Retinal pigment epithelial cell (primary cell): ENCODE results near the gene SMC4.
"Not testable (repeated sequence)": the region's sequence is repeated elsewhere in the genome, so short reads cannot be mapped to it uniquely, and the experiment has no call there.

Source experiments
- DNase-seq: peaks from one replicate; pipeline ENCODE4 v3.0.0-alpha.2; 2010; ENCODE audit warnings: low read depth
- H3K4me3 ChIP-seq: 2 replicates; pipeline ENCODE4 v1.5.1; 2011; ENCODE audit warnings: mild to moderate bottlenecking, low read length, control low read depth, moderate library complexity
- TF ChIP-seq, protein P1 (sequence below): conservative IDR thresholded peaks from 2 replicates; pipeline ENCODE4 v1.5.1; 2011; ENCODE audit warnings: low read depth, low read length, control low read depth, inconsistent platforms

The SMC4 gene

DNA sequence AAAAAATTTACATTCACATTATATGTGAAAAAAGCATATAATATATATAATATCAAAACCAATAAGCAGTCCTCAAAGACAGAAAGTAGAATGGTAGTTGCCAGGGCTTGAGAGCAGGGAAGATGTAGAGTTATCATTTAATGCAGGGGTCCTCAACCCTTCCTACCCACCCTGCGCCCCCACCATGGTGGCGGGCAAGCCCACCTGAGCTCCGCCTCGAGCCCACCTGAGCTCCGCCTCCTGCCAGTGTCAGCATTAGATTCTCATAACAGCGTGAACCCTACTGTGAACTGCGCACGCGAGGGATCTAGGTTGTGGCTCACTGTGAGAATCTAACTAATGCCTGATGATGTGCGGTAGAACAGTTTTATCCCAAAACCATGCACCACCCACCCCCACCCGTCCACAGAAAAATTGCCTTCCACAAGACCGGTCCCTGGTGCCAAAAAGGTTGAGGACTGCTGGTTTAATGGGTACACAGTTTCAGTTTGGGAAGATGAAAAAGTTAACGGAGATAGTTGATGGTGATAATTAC is 47.1 kb downstream of the SMC4 start:
- no peak for DNase-seq
- peak overlapping the region; percentile 5 for H3K4me3 ChIP-seq
- TF ChIP-seq, protein P1, sequence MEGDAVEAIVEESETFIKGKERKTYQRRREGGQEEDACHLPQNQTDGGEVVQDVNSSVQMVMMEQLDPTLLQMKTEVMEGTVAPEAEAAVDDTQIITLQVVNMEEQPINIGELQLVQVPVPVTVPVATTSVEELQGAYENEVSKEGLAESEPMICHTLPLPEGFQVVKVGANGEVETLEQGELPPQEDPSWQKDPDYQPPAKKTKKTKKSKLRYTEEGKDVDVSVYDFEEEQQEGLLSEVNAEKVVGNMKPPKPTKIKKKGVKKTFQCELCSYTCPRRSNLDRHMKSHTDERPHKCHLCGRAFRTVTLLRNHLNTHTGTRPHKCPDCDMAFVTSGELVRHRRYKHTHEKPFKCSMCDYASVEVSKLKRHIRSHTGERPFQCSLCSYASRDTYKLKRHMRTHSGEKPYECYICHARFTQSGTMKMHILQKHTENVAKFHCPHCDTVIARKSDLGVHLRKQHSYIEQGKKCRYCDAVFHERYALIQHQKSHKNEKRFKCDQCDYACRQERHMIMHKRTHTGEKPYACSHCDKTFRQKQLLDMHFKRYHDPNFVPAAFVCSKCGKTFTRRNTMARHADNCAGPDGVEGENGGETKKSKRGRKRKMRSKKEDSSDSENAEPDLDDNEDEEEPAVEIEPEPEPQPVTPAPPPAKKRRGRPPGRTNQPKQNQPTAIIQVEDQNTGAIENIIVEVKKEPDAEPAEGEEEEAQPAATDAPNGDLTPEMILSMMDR, result no peak

DNA sequence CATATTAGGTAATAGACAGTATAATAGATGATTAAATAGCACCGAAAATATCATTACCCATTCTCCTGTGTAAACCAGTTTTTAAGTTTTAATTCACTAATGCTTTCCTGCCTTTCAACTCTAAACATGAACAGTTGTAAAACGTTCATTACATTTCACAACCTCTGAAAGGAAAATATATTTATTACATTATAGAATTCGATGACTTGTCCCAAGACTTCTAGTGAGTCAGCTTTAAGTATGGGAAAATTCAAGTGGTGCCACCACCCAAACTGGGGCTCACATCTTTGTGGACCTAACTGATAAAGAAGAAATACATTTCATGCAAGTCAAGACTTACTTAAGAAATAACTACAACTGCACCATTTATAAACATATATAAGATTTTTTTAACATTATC is 48.1 kb downstream of the SMC4 start:
- H3K4me3 ChIP-seq, result peak overlapping the region; percentile 87
- TF ChIP-seq, protein P1, result no peak
- DNase-seq, result no peak

DNA sequence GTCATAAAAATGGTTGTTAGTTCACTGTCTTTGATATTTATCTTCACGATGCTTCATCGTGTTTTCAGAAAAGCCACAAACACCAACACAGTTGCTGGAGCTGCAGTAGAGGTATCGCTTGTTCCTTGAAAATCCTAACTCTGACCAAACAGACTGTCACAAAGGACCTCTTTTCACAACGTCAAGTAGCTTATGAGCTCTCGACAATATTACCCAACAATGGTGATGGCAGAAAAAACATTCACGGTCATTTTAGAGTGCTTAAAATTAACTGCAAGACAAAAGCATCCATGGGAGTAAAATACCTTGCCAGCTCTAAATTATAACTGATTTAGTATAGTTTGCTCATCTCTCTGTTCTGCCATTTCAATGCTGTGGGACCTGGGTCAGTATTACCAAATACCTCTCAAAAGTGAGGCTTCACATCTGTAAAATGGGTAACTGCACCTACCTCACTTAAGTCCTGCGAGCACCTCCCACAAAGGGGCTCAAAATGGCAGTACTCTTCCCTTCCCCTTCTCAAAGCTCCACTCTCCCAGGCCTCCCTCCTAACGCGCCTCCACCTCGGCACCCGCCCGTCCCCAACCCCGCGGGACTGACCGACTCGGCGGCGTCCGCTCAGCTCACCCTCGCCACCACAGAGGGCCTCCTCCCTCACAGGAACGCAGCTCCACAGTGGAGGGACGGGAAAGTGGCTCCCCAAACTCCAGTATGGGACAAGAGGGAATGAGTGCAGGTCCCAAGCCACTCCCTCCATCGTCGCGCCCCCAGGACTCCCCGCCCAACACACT is 49.6 kb downstream of the SMC4 start:
- no peak for DNase-seq
- TF ChIP-seq, protein P1, result no peak
- peak overlapping the region; percentile 87 for H3K4me3 ChIP-seq

DNA sequence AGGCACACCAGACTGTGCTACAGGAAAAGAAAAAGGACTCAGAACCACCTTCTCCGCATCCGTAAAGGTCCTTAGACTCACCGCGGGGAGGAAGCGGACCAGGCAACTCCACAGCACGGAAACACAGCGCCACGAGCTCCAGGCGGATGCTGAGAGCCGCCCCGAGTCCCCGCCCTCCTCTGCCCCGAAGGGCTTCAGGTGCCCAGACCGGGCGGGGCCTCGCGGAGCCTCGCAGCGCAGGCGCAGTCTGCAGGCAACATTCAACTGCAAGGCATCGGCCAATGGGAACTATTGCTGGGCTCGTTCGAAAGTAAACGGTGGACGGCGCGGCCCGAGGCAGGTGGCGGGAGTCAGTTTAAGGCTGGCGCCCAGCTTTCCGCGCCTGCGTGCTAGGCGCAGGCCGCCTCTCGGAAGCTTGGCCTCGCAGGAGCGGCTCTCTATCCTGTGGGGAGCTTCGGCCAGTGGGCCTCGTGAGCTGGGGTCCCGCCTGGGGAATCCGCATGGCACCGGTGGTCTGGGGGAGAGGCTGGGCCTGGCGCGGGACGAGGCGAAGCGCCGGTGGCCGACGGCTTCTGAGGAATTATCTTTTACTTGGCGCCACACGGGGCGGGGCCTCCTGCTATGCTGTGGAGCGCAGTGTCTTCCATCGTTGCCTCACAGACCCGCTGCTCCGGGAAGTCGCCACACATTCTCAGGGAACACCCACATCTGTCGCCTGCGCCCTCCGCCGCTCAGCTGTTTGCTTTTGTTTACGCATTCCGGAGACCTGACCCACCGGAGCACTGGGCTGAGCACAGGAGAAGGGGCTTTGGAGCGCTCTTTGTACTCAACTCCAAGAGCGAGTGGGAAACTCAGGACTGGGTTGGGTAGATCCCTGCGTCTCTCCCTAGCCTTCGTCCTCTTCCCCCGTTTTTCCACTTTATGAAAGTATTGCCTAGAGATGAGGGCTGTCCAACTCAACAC is 50.5 kb downstream of the SMC4 start, which contains the start of gene TRIM59:
Gene TRIM59, minus strand, starts transcription at position 151 of the 963 bp plus-strand sequence. CDS start 10,603 bp downstream, outside the sequence.
- TF ChIP-seq, protein P1, result peak; percentile 3
- peak within 1 kb of the TSS; percentile 87 for H3K4me3 ChIP-seq
- DNase-seq, result peak; percentile 95

DNA sequence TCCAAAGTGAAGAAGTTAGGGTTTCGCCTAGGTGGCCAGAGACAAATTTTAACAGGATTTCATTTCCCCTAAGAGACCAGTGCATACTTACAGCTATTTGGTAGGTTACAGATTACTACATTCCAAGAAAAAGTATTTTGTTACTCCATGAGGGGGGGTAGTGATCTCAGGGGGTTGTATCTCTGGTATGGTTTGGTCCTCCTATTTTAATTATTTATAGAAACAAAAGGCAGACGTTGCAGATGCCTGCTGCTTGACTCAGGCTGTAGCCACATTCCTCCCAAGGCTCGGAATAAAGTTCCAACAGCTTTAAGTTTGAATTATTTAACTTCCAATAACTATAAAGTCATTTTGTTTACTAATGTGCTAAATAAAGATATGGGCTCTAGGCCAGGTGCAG is 51.4 kb downstream of the SMC4 start:
- DNase-seq, result peak; percentile 64
- peak overlapping the region; percentile 87 for H3K4me3 ChIP-seq
- TF ChIP-seq, protein P1, result no peak

DNA sequence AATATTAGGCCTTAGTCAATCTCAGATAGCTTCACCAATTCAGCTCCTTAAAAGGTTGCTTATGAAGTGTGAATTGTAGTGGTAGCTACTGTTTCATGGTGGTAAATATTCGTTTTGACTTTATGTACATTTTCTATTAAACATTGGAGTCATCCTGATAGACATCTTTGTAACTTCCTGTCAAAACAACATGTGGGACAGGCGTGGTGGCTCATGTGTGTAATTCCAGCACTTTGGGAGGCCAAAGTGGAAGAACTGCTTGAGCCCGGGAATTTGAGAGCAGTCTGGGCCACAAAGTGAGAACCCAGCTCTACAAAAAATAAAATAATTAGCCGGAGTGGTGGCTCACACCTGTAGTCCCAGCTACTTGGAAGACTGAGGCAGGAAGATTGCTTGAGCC is 52.2 kb downstream of the SMC4 start:
- TF ChIP-seq, protein P1, result no peak
- DNase-seq, result no peak
- H3K4me3 ChIP-seq, result no peak overlapping the region

DNA sequence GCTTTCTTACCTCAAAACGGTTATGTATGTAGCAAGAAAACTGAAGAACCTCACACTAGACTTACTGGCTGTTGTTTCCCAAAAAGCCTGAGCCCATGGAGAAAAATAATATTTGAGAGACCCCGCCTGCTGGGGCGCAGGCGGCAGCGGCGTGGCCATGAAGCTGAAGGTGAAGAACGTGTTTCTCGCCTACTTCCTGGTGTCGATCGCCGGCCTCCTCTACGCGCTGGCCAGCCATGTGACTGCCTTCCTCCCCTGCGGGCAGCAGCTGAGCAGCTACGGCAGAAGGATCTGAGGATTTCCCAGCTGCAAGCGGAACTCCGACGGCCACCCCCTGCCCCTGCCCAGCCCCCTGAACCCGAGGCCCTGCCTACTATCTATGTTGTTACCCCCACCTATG is 52.8 kb downstream of the SMC4 start:
- not testable (repeated sequence) for H3K4me3 ChIP-seq, DNase-seq
